GM18508 (cell line): ENCODE results near the gene UBASH3B.

Experiments used
- ATAC-seq: cut with Tn5 transposase; IDR thresholded peaks from one replicate; pipeline ENCODE4 v1.9.1; 2021; ENCODE audit warnings: moderate number of reproducible peaks; ENCODE audit not compliant: insufficient read depth, unreplicated experiment

UBASH3B gene

DNA sequence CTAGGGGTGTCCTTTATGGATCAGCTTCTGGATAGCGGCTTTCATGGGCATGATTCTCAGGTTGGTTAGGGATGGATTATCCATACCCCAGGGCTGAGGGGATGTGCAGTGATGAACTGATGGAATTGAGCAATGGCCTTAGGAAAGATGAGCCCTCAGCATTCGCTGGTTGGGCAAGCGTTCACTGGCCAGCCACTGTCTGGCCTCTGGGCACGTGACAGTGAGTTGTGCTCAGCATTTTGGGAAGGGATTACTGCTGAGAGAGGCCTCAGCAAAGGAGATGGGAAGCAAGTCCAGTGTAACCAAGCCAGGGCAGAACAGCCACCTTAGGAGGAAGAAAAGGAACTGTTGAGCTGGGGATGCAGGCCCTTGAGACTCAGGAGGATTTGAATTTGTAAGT, 17.4 kb downstream of the UBASH3B start:
- ATAC-seq = no peak

- no peak for ATAC-seq
These were observed 18.2 kb downstream of the UBASH3B start for GRCh38 chr11:122673701-122674100.

DNA sequence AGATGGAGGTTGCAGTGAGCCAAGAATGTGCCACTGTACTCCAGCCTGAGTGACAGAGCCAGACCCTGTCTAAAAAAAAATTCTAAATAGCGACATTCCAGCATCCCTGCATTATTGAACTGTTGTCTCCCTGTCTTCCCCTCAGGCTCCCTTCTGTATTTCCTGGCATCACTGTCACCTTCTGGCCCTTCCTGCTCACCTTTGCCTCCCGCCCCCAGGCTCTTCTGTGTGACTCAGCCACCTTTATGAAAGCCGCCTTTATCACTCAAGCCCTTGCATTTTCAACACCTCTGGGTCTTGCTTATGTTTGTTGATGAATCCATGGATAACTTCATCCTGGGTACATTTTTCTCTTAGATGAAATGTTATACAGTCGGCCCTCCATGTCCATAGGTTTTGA, 21.1 kb downstream of the UBASH3B start:
- no peak for ATAC-seq

DNA sequence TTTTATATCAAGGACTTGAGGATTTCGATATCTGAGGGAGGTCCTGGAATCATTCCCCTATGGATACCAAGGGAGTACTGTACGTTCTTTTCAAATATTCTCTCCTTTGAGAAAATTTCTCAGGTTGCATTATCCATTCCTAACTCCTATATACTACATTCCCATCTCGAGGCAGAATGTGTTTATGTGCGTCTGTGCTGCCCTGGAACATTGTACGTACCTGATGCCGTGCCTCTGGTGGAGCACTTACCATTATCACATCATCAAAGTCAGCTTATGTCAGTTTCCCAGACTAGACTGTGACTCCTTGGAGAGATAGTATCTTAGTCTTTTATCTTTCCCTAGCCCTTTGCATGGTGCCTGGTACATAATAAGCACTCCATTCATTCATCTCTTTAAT, 21.7 kb downstream of the UBASH3B start:
- ATAC-seq = no peak

GRCh38 chr11:122678406-122678805, 22.9 kb downstream of the UBASH3B start:
- no peak for ATAC-seq

DNA sequence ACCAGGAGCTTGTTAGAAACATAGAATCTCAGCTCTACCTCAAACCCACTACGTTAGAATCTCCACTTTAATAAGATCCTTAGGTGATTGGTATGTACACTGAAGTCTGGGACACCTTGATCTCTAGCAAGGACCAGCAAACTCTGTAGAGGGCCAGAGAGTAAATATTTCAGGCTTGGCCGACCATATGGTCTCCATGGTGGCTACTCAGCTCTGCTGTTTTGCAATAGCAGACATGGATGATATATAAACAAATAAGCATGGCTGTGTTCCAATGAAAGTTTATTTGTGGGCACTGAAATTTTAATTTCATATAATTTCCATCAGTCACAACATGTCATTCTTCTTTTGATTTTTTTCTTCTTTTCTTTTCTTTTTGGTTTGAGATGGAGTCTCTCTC, 23.9 kb downstream of the UBASH3B start:
- no peak for ATAC-seq

GRCh38 chr11:122681070-122681469, 25.5 kb downstream of the UBASH3B start:
- no peak for ATAC-seq

DNA sequence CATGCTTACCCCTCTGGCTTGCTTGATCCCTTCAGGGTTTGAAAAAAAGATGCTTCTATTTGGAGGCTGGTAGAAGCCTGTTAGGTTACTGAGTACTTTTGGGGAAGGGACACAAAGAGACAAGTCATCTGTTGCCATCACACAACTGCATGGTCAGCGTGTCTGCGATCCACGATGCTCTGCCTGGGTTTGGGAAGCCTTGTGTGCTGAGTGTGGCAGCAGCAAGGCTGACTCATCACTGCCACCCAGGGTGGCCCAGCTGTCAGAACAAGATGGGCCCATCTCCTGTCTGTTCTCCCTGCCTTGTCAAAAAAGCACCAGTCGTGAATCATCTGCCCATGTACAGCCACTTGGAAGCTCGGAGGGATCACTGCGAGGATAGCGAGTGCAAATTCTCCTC, 26.2 kb downstream of the UBASH3B start:
- no peak for ATAC-seq

- ATAC-seq = no peak
These were observed 26.9 kb downstream of the UBASH3B start for GRCh38 chr11:122682464-122682863.

DNA sequence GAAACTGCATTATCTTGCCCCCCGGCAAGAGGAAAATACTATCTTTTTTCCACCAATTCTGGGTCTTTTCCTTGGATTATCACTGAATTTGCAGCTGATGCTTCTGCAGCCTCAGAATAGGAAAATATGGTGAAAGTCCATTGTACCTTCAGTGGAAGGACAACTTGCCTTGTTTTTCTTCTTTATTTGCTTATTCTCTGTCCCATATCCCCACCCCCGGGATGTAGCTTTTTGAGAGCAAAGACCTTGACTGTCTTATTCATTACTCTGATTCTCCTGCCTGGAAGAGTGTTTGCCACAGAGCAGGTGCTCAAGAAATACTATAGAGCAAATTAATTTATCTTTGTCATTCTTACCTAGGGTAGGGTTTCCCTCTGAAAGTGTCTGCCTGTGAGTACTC, 29.5 kb downstream of the UBASH3B start:
- no peak for ATAC-seq

- ATAC-seq = no peak
These were observed 30.6 kb downstream of the UBASH3B start for GRCh38 chr11:122686111-122686510.

DNA sequence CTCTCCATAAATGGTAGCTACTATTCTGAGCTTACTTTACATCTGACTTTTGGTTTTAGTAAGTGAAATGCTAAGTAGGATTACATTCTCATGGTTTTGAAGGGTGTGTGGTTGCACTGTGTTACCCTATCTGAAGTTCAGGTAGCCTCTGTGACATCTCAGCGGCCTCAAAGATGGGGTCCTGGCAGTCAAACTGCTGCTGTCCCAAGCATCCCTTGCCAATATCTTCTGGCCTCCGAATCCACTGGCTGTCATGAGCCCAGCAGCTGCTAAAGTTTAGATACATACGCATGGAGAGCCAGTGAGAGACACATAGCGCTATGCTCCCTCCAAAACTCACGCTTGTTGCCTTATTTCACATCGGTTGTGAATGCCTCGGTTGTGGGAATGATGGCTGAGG, 34.9 kb downstream of the UBASH3B start:
- ATAC-seq = no peak

DNA sequence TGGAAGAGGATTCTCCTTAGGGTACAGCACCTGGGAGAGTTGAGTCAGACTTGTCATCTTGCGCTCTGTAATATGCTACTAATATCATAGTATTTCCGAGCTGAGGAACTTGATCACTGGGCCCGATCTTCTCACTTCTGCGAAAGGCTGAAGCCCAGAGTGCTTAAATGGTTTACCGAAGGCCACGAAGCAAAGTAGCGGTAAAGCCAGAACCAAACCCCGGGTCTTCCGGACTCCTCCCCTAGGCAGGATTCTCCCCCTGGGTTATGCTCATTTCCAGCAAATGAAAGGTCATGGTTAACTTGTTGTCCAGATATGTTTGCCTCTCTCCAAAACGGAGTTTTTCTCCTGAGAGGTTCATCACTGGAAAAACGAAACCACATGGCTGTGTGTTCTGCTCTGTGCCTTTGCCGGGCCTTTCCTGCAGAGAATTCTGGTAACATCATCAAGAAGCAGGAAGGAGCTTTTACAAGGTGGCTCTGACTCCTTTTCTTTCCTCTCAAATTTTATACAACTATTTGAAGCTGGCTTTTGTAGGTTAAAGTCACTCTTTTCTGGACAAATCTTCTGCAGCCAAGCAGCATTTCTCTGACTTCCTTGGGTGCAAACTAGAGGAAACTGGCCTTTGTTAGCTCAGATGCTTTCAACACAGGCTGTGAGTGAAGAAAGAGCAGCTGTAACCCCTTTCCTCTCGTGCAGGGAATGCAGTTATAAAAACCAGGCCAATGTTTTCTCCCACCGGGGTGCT, 35.5 kb downstream of the UBASH3B start:
- no peak for ATAC-seq

DNA sequence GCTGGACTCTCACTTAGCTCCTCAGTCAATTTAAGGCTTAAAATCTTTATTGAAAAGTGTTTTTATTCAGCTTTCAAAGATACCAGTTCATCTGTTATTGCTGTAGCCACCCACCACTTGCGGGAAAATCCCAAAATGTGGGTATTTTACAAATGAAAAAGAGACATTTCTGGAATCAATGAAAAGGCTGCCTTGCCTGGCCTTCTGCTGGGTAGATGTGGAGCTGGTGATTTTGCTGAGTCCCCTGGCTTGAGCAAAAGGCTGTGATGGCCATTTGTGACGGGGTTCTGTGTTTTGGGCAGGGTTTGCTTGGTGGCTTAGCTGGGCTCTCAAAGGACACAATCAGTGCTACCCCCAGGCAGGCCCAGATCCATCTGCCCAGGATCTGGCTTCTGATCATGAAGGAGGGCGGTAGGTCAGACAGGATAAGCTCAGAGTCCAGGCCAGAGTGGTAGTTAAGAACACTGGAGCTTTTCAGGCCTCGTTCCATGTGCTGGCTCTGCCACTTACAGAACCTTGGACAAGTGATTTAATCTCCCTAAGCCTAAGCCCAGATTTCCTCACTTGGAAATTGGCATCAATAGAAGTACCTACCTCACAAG, 36.1 kb downstream of the UBASH3B start:
- no peak for ATAC-seq

DNA sequence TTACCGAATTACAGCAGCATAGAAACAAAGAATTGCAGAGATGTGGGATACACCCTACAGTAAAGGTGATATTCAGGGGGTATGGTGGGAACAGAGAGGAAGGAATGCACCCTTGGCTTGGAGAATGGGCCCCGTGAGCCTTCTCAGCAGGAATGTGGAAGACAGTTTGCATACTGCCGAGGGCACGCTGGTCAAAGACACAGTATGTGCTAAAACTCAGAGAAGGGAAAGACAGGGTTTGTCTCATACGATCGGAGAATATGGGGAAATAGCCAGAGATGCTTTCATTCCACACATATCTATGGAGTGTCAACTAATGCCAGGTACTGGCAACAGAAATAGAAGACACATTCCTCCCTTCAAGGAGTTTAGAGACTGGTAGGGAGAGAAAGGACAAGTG, 36.9 kb downstream of the UBASH3B start:
- ATAC-seq = no peak

DNA sequence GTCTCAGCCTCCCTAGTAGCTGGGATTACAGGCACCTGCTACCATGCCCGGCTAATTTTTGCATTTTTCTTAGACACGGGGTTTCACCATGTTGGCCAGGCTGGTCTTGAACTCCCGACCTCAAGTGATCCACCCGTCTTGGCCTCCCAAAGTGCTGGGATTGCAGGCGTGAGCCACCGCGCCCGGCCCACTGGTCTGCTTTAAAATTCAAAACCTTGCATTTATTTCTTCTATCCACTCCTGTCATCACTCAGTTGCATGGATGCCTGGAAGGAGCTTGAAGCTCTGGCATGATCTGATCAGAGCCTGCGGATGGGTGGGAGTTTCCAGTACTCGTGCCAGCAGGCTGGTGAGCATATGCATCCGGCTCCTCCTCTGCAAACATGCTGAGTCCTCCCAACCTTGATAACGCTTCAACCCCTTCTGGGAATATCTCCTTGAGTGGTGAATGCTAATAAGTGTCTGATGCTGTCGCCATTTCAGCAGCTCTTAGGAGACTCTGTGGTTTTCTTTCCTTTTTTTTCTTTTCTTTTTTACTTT, 39.6 kb downstream of the UBASH3B start:
- no peak for ATAC-seq

DNA sequence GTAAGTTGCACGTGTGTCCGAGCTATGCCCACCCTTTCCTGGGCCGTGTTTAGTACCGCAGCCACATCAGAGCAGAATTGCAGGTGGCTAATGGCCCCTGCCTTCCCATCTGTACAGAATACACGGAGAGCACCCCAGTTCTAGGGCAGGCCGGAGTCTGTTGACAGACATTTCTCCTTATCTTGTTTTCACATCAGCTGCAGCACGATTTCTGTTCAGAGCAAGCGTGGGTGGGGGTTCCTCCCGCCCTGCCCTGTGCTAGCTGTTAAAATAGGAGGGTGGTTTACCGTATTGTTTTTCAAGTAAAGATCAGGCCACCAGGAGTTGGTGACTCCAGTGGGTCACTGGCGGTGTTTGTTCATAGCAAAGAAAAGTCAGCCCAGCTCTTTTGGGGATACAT, 41.1 kb downstream of the UBASH3B start:
- ATAC-seq = no peak

- peak; percentile 62 for ATAC-seq
These were observed 42.2 kb downstream of the UBASH3B start for GRCh38 chr11:122697636-122698167.

GRCh38 chr11:122698392-122698791, 42.9 kb downstream of the UBASH3B start:
- ATAC-seq = no peak

- no peak for ATAC-seq
These were observed 45.1 kb downstream of the UBASH3B start for GRCh38 chr11:122700666-122701065.

- no peak for ATAC-seq
These were observed 45.6 kb downstream of the UBASH3B start for GRCh38 chr11:122701143-122701542.
